GM19397 (cell line): ENCODE measurements around the gene NCBP3.

Experiments used
- ATAC-seq: cut with Tn5 transposase; IDR thresholded peaks from one replicate; pipeline ENCODE4 v1.9.1; 2021; ENCODE audit warnings: mild to moderate bottlenecking, moderate library complexity; ENCODE audit not compliant: unreplicated experiment

NCBP3 gene, protein sequence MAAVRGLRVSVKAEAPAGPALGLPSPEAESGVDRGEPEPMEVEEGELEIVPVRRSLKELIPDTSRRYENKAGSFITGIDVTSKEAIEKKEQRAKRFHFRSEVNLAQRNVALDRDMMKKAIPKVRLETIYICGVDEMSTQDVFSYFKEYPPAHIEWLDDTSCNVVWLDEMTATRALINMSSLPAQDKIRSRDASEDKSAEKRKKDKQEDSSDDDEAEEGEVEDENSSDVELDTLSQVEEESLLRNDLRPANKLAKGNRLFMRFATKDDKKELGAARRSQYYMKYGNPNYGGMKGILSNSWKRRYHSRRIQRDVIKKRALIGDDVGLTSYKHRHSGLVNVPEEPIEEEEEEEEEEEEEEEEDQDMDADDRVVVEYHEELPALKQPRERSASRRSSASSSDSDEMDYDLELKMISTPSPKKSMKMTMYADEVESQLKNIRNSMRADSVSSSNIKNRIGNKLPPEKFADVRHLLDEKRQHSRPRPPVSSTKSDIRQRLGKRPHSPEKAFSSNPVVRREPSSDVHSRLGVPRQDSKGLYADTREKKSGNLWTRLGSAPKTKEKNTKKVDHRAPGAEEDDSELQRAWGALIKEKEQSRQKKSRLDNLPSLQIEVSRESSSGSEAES

DNA sequence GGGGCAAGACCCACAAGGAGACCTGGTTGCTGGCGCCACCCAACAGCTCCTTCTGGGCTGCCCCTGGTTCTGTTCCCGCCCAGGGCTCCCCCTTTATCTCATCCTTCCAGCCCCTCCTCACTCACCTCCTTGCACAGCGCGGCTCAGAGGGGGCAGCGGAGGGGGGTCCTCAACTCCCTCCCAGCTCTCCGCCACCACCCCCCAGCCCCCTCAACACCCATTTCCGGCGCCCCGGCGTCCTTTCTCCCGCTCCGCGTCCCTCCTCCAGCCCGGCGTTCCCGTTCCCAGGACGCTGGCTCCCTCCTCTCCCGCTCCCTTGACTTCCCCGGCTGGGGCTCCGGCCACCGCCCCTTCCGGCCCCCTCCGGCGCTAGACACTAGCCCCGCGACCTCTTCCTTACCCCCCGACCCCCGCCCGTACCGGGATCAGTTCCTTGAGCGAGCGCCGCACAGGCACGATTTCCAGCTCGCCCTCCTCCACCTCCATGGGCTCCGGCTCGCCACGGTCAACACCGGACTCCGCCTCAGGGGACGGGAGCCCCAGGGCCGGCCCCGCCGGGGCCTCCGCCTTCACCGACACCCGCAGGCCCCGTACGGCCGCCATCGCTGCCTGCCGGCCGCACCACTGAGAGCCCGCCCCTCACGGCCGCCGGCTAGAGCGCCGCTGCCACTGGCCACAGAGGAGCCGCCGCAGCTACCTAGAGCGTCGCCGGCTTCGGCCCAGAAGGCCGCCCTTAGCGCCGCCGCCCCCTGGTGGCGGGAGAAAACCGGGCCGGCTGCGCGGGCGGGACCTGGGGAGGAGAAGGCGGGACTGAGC, at the start of gene NCBP3:
TSS of gene NCBP3 (minus strand) at position 626 of the 816 bp plus-strand sequence. CDS start at position 603, 23 bp downstream.
- ATAC-seq, result peak; percentile 98

DNA sequence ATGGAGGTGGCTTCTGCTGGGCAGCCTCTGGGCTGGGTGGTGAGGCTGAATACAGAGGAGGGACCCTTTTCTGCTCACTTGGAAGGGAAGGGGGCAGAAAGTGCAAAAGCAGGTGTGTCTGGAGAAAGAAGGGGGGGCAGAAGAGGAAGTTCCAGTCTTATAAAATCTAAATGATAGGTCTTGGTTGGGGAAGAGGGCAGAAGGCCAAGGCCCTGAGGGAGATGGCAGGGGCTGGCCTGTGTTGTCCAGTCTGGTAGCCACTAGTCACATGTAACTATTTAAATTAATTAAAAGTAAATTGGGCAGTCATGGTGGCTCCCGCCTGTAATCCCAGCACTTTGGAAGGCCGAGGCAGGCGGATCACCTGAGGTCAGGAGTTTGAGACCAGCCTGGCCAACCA, 49.3 kb upstream of the NCBP3 start:
- ATAC-seq, result no peak

DNA sequence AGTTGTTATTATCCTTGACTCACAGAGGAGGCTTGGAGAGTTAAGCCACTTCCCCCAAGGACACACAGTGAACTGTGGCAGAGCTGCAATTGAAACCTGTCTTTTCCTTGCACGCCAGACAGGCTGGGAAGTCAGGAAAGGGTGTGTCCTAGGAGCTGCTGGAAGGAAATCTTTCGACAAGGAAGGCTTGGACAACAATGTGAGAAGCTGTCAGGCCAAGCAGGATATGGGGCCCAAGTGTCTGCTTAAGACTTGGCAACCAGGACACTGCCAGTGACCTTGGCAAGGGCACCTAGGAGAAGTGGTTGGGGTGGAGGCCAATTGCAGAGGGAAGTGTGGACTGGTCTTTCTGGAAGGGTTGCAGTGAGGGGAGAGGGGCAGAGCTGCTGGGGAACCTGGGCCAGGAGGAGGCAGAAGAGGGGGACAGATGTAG, 48.9 kb upstream of the NCBP3 start:
- ATAC-seq, result no peak

DNA sequence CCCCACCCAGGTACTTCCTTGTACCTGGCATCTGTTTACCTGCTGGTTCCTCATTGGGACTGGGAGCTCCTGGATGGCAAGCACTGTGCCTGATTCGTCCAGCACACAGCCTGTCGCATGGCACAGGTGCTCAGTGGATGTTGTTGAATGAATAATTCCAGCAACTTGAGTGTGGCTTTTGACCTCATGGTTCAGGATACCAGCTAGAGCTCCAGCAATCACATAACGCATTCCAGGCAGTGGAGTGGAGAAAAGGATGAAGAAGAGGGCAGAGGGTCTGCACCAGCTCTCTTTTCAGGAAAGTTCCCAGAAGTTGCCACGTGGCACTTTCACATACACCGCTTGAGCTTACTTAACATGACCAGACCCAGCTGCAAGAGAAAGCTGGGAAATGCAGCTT, 48.1 kb upstream of the NCBP3 start:
- ATAC-seq, result no peak

DNA sequence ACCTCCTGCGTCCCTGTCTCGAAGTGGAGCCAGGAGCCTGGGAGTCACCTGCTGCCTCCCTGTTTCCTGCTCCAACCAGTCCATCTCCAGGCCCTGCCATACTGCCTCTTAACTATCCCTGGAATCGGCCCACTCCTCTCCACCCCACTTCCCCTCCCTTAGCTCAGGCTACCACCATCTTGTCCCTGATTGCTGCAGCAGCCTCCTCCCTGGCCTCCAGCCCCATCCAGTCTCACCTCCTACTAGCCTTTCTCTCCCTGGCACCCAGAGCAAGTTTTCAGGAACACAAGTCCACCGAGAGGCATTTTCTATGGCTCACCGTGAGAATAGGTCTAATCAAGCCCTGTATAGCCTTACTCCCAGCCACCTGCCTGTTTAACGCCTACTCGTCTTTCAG, 47.7 kb upstream of the NCBP3 start:
- ATAC-seq, result no peak

DNA sequence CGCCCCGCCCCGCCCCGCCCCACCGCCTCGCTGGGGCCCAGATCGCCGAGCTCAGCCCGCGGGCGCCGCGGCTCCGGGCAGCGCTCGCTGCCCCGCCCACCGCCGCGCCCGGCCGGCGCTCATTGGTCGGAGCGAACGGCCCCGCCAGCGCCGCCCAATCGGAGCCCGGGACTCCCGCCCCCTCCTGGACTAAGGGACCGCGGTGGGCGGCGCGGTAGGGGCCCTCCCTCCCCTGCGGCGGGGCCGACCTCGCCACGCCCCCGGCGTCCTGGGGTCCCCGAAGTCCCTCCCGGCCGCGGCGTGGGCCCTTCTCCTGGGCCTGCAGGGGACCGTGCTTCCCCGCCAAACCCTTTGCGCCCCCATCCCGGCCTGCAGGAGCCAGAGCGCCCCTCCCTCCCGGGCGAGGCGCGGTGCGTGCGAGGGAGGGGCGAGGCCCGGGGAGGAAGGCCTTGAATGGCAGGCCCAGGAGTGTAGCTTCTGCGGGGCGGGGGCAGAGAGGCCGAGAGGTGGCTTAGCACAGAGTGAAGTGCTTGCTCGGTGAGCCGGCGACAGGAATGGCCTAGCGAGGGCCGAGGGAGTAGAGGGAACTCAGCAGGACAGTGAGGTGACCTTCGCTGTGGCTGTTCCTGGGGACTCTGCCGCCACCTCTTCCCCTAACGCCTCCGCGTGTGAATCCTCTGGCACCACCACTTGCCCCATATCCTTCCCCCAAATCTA, 47.1 kb upstream of the NCBP3 start, which contains the start of gene CAMKK1:
TSS of gene CAMKK1 (minus strand) at position 51 of the 717 bp plus-strand sequence. CDS start 7,366 bp downstream, outside the sequence.
- ATAC-seq, result peak; percentile 94

DNA sequence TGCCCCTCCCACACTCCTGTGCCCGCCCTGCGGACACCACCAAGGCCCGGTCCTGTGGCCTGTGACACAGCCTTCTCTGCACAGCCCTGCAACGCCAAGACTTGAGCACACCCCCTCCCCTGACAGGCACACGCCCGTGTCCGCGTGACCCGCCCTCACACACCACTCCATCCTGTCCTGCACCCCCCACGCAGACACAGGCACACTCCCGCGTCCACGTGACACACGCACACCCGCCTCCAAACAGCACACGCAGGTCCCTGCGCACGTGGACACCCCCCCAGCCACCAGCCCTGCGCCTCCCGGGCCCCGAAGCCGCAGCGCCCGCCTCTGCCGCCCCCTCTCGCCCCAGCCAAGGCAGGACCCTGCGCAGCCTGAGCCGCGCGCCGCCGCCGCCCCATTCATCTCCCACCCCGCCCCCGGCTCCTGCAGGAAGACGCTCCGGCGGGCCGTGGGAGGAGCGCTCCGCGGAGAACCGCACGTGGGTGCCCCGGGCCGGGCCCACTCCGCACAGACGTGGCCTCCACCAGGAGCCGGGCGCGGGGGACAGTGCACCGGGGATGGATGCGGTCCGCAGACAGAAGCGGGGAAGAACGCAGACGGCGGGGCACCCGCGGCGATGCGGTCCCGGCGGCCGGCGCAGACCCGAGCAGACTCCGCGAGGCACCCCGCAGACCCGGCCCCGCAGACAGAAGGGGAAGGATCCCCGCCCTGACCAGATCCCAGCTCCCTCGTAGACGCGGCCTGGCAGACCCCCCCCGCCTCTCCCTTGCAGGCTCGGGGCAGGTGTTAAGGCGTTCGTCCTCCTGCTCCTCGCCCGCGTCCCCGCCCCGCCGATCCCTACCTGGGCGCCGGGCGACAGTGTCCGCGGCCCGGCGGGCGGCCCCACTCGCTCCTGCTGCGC, 46.3 kb upstream of the NCBP3 start:
- peak; percentile 7 for ATAC-seq

DNA sequence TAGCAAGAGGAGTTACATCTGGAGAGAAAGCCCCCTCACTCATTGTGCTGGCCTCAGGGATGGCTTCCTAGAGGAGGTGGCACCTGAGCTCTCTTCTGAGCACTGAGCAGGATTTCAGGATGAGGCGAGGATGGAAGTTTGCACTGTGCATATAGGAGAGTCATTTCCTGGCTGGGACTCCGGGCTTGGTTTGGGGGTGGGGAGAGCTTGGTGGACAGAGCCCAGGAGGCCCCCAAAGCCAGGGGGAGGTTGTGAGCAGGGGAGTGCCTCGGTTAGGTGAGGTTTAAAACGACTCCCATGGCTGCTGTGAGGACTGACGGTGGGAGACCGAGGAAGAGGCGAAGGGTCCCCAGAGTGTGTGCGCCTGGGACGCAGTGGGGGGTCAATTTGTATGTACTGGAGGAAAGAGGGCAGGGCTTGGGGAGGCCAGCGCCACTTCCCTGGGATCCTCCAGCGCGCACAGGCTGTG, 45.6 kb upstream of the NCBP3 start:
- ATAC-seq, result no peak

DNA sequence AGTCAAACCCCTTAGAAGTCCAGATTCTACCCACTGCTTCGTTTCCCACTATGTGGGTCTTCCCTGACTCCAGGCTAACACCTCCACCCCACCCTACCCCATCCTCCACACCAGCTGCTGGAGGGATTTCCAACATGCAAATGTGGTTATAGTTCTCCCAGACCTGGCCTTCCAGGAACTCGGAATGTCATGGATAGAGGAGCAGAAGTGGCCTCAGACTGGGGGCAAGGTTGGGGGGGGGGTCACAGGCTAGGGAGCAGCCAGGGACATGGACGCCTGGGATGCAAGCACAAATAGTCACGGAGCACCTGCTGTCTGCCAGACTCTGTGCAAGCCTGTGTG, 44.8 kb upstream of the NCBP3 start:
- ATAC-seq, result no peak

DNA sequence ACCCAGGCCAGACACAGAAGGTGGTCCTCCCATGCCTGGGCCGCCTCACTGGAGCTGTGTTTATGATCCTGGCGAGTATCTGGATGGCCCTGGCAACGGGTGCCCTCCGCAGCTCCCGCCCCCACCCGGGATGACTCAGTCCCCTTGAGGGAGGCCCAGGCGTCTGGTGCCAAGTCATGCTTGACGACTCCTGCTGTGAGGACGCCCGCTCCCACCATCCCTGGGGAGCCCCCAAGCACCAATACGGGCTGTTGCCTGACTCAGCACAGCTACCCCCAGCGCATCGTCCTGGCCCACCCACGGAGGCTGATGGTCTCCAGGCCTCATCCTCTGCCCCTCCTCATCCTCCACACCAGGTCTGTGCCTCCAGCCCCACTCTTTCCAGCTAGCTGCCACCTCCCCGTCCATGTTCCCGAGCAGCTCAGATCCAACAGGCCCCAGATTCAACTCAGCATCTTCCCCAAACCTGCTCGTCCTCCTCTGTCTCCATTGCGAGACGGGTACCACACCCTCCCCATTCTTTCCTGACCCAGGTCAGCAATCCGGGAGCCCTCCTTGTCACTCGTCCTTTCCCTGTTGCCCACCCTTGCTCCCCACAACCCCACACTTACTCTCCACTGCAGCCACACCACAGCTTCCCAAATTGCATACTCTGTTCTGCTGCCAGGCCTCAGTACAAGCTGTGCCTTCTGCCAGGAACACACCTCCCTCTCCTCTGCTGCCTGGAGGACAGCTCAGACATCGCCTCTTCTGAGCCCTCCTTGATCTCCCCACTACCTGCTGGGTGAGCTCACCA, 44.2 kb upstream of the NCBP3 start:
- ATAC-seq, result no peak

DNA sequence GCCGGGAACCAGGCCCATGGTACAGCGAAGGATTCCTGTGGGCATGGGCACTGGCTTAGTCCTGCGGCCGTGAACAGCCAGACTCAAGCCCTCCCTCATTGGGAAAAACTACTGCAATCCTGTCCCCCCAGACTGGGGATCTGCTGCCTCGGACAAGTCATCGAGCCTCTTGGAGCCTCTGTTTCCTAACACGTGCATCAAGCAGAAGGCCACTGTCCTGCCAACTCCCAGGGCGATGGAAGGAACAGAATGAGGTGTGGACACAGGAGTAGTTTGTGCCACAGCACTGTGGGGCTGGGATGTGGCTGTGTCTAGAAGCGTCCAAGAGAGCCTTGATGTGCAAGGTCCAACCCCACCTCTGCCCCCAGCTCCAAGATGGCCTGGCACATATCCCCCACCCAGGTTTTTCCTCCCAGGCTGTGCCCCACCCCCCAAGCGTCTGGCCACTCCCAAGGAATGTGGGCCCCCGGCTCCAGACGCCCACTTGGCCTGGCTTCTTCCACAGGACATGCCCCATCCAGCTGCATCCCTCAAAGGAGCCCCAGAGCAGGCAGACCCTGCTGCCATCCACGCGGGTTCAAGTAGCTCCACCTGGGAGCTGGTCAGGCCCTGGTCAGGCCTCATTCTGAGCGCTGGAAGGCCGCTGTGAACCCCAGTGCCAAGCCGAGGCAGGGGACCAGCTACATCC, 43.4 kb upstream of the NCBP3 start:
- no peak for ATAC-seq

DNA sequence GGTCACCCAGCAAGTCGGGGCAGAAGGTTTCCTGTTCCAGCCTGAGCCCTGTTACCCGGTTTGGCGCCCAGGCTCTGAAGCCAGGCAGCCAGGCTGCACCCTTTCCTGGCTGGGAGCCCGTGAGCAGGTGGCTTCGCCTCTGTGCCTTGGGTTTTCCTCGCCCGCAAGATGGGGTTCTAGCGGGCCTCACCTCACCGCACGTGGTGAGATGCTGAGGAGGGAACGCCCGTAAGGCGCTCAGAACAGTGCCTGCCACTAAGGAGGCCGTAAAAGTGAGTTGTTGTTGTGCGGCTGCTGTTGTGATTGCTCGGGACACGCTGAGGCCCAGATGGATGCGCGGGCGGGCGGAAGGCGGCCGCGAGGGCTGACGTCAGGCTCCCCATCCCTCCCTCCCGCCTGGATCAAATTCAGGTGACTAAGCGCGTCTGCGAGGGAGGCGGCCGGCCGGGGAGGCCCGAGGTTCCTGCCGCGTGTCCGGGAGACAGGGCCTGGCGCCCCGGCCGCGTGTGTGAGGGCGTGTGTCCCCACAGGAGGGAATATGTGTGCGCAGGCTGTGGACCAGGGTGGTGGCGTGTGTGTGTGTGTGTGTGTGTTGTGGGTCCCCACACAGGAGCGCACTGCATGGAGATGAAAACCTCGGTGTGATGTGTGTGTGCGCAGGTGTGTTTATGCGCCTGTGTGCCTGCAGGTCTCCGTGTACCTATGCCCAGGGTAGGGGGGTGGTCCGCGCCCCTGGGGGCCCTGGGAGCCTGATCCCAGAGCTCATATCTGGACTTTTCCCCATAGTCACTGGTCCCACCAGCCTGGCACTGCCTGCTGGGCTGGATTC, 42.5 kb upstream of the NCBP3 start:
- no peak for ATAC-seq

DNA sequence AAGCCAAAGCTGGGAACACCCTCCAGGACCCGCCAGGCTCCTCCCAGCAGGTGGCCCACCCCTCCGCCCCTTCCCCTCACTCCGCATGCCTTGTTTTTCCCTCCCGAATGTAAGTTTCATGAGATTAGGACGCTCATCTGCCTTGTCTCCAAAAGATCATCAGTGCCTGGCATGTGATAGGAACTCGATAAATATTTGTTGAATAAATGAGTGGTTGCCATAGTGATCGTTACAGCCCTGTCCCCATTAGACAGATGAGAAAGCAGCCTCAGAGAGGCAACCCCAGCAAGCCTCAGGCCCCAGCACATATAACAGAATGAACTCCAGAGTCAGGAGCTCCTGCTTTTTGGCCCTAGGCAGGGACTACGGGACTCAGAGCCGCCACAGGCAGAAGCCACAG, 41.8 kb upstream of the NCBP3 start:
- ATAC-seq, result no peak

DNA sequence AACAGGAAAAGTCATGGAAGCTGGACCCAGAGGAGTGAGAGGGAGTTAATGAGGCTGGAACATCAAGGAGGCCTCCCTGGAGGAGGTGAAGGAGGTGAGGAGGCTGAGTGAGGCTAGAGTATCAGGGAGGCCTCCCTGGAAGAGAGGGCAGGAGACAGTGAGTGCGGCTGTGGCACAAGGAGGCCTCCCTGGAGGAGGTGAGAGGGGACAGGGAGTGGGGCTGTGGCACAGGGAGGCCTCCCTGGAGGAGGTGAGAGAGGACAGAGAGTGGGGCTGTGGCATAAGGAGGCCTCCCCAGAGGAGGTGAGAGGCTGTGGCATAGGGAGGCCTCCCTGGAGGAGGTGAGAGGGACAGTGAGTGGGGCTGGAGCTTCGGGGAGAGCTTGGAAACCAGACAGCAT, 41.3 kb upstream of the NCBP3 start:
- no peak for ATAC-seq

DNA sequence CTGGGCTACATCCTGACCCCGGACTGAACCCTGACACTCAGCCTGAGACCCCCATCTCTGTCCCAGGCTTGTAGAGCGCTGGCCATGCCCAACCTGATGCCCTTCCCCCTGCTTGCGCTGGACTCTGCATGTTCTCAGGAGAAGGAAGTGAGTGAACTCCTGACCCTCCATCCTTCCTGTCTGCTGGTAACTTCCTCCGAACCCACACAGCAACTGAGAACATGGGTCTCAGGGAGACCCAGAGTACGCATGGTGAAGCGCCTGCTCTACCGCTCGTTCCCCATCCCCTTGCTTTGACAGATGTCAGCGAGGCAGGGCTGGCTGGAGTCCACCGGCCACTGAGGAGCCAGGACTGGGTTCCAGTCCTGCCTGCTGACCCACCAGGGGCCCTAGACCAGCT, 40.7 kb upstream of the NCBP3 start:
- ATAC-seq, result no peak

DNA sequence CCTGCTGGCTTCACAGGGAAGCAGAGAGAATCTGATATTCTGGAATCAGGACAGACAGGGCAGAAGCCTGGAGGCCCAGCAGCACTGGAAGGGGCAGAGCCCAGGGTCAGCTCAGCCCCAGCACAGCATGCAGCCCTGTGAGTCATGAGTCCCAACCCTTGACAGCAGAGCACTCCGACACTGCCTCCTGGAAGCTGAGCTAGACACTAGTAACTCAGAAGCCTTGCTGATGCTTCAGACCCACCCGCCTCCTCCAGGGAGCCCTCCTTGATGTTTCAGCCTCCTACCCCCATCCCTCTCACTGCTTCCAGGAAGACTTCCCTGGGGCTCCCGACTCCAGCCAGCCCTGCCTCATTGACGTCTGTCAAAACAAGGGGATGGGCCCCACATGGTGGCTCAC, 39.9 kb upstream of the NCBP3 start:
- ATAC-seq, result no peak

DNA sequence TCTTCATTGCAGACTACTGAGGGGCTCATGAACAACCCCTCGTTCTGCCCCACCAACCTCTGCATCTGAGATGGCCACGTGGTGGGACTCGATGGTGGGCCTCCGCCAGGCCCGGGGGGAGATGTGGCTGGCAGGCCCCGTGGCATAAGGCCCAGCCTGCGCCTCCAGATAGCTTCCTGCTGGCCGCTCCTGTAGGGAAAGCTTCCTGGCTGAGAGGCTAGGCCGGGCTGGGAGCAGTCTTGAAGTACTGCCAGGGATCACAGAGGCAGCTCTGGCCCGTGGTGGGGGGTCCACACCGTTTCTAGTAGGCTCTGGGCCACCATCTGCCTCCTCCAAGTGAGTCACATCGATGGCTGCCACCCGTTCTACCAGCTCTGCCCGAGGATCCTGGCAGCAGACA, 39.2 kb upstream of the NCBP3 start:
- ATAC-seq, result no peak

DNA sequence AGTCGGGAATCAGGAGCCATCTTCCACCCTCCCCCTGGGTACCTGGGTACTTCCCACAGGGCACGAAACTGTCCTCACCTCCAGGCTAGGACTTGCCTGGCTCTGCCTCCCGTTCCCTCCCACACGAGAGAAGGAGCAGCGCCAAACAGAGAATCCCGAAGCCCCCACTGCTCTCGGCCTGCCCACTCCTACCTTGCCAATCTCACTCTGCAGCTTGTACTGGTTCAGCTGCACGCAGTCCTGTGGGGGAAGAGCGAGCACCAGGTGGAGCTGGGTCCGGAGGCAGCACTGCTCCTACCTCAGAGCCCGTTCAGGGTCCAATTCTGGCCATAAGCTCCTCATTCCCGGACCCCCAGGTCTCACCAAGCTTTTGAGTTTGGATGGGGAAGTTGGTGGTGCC, 38.1 kb upstream of the NCBP3 start:
- ATAC-seq, result no peak
